PC-9 (cell line): Measurements from ENCODE around the gene PRSS50. TPM values are rescaled to one million over a fixed set of nuclear protein-coding genes. Genes with fewer than 3 reads are reported as not detected.
A peak's percentile ranks its signal among the peaks of the same experiment; 100 is the strongest.

Experiments used
- BruUV-seq: library from RNA; stranded (reverse); fragments of 400-500 nt; replicated peaks from 2 replicates; lab custom pipeline; 2021; lab: Mats Ljungman, UMichigan
- CTCF ChIA-PET: fragments of 300-600 bp; sonication (Branson Sonifier 250); formaldehyde crosslinking; loops from one replicate; lab custom pipeline; 2022; ENCODE audit warnings: antibody characterized with exemption; lab: Charles Lee
- POLR2A ChIA-PET: fragments of 300-600 bp; sonication (Branson Sonifier 250); formaldehyde crosslinking; loops from one replicate; lab custom pipeline; 2022; ENCODE audit warnings: antibody characterized with exemption; ENCODE audit not compliant: unreplicated experiment; lab: Charles Lee
- DNase-seq, 2 experiments: peaks; one replicate each; pipeline versions ENCODE4 v3.0.0 to v3.0.0-alpha.2; 2015 to 2022; ENCODE audit warnings: mixed read lengths in 1 of 2
- H2AFZ ChIP-seq: fragments of 200-600 bp; sonication (generic); 2 replicates; pipeline ENCODE4 v1.8.1; 2017; ENCODE audit warnings: antibody characterized with exemption
- H3F3A ChIP-seq: fragments of 200-600 bp; sonication (generic); 2 replicates; pipeline ENCODE4 v1.8.1; 2017; ENCODE audit warnings: antibody characterized with exemption, mild to moderate bottlenecking, low read depth; ENCODE audit not compliant: insufficient read depth
- H3K27ac ChIP-seq: fragments of 200-600 bp; sonication (generic); 2 replicates; pipeline ENCODE4 v1.6.1; 2016; ENCODE audit warnings: mixed run types
- H3K27me3 ChIP-seq: fragments of 200-600 bp; sonication (generic); 2 replicates; pipeline ENCODE4 v1.6.1; 2016; ENCODE audit warnings: low read depth, mixed run types; ENCODE audit not compliant: insufficient read depth
- H3K36me3 ChIP-seq: fragments of 200-600 bp; sonication (generic); 2 replicates; pipeline ENCODE4 v1.6.1; 2016; ENCODE audit warnings: low read depth, mixed run types
- H3K4me1 ChIP-seq: fragments of 200-600 bp; sonication (generic); replicated peaks from 2 replicates; pipeline ENCODE4 v1.6.1; 2016; ENCODE audit warnings: mixed run types; ENCODE audit not compliant: insufficient read depth
- H3K4me2 ChIP-seq: fragments of 200-600 bp; sonication (generic); 2 replicates; pipeline ENCODE4 v1.6.1; 2017; ENCODE audit warnings: mixed run types
- H3K4me3 ChIP-seq: fragments of 200-600 bp; sonication (generic); 2 replicates; pipeline ENCODE4 v1.6.1; 2016; ENCODE audit warnings: mixed run types
- H3K79me2 ChIP-seq: fragments of 200-600 bp; sonication (generic); 2 replicates; pipeline ENCODE4 v1.6.1; 2017; ENCODE audit warnings: low read depth, mixed run types
- H3K9me2 ChIP-seq: fragments of 200-600 bp; sonication (generic); 2 replicates; pipeline ENCODE4 v1.8.1; 2017; ENCODE audit warnings: mild to moderate bottlenecking; ENCODE audit not compliant: insufficient read depth
- H3K9me3 ChIP-seq: fragments of 200-600 bp; sonication (generic); 2 replicates; pipeline ENCODE4 v1.8.1; 2016; ENCODE audit warnings: low read depth; ENCODE audit not compliant: insufficient read depth
- H4K20me1 ChIP-seq: fragments of 200-600 bp; sonication (generic); 2 replicates; pipeline ENCODE4 v1.8.1; 2017; ENCODE audit not compliant: insufficient read depth
- CTCF ChIP-seq: fragments of 200-600 bp; sonication (generic); conservative IDR thresholded peaks from 2 replicates; pipeline ENCODE4 v1.6.1; 2017; ENCODE audit warnings: mixed run types, antibody characterized with exemption, mild to moderate bottlenecking, moderate library complexity
- EZH2 ChIP-seq: fragments of 200-600 bp; sonication (generic); IDR thresholded peaks from 2 replicates; pipeline ENCODE4 v1.8.0; 2017; ENCODE audit warnings: antibody characterized with exemption, low read depth
- intact Hi-C: fragments of 100-400 bp; cut with micrococcal nuclease; formaldehyde crosslinking; loops from one replicate; pipeline ENCODE4 v1.10.0; 2022; ENCODE audit not compliant: unreplicated experiment
- total RNA-seq: library from RNA; stranded (reverse); gene quantifications from 2 replicates; pipeline ENCODE4 v1.2.3, GENCODE V29; 2021

Gene PRSS50
- total RNA-seq, 1 experiment from 2014 or later = 0.50 TPM

GRCh38 chr3:46708401-46709156, 9.1 kb downstream of the PRSS50 start:
- Histone ChIP-seq H4K20me1 (no peaks in the 10 kb centered on the region), H3K9me3 (no peaks in the 10 kb centered on the region), H3K4me2 (no peak overlapping the region), H3K27me3 (no peaks in the 10 kb centered on the region), H3K79me2 (no peaks in the 10 kb centered on the region), H3F3A (no peaks in the 10 kb centered on the region), H2AFZ (no peak overlapping the region), H3K4me3 (no peak overlapping the region), H3K9me2 (no peaks in the 10 kb centered on the region), H3K4me1 (peaks cover 16% of the 10 kb centered on the region), H3K27ac (no peak overlapping the region), H3K36me3 (no peaks in the 10 kb centered on the region)
- no peak for DNase-seq
- POLR2A ChIA-PET = no interaction called here
- CTCF ChIA-PET = interaction anchor here (0.6 kb wide), 1 partner anchor 17 kb away, joined by 3 read pairs; no protein-coding TSS in a partner anchor
- no peak for TF ChIP-seq EZH2
- TF ChIP-seq CTCF = no peak
- no TSS peak for BruUV-seq
- intact Hi-C loops = loop anchor here (5.0 kb wide), 2 partner anchors 289 to 674 kb away; partner anchors contain the start of gene PTPN23

- no peak for DNase-seq
- Histone ChIP-seq H3K9me2 (no peaks in the 10 kb centered on the region), H3K36me3 (no peaks in the 10 kb centered on the region), H3K4me1 (peaks cover 16% of the 10 kb centered on the region), H3K9me3 (no peaks in the 10 kb centered on the region), H3K4me3 (no peak overlapping the region), H3K27ac (no peak overlapping the region), H3F3A (no peaks in the 10 kb centered on the region), H3K27me3 (no peaks in the 10 kb centered on the region), H4K20me1 (no peaks in the 10 kb centered on the region), H3K79me2 (no peaks in the 10 kb centered on the region), H3K4me2 (no peak overlapping the region), H2AFZ (no peak overlapping the region)
- CTCF ChIA-PET = no interaction called here
- POLR2A ChIA-PET = no interaction called here
- TF ChIP-seq EZH2 = no peak
- TF ChIP-seq CTCF = no peak
- no TSS peak for BruUV-seq
- intact Hi-C loops = loop anchor here (5.0 kb wide), 2 partner anchors 290 to 675 kb away; partner anchors contain the start of gene PTPN23
Observed at GRCh38 chr3:46707601-46708011, 10.1 kb downstream of the PRSS50 start.

GRCh38 chr3:46706771-46707582, 10.7 kb downstream of the PRSS50 start:
- Histone ChIP-seq H3K27ac (no peak overlapping the region), H3K9me2 (no peaks in the 10 kb centered on the region), H3K36me3 (no peaks in the 10 kb centered on the region), H3K4me2 (peak overlapping the region; percentile 35; the same call in 1 of the 2 replicates), H3K9me3 (no peaks in the 10 kb centered on the region), H3F3A (no peaks in the 10 kb centered on the region), H3K27me3 (no peaks in the 10 kb centered on the region), H4K20me1 (no peaks in the 10 kb centered on the region), H3K79me2 (no peaks in the 10 kb centered on the region), H3K4me1 (peaks cover 16% of the 10 kb centered on the region), H2AFZ (no peak overlapping the region), H3K4me3 (no peak overlapping the region)
- TF ChIP-seq EZH2 = no peak
- TF ChIP-seq CTCF = no peak
- CTCF ChIA-PET = interaction anchor here (1.5 to 1.8 kb wide), 2 partner anchors 188 to 202 kb away, joined by 4 to 7 read pairs; no protein-coding TSS in a partner anchor
- BruUV-seq = no TSS peak
- intact Hi-C loops = loop anchor here (5.0 kb wide), 2 partner anchors 290 to 675 kb away; partner anchors contain the start of gene PTPN23
- POLR2A ChIA-PET = interaction anchor here (0.6 kb wide), 2 partner anchors 190 to 273 kb away, joined by 5 to 7 read pairs; partner anchors contain the start of gene NBEAL2
- DNase-seq = no peak
